ENCODE results near the gene HOXA7.
A peak's percentile ranks its signal among the peaks of the same experiment; 100 is the strongest.

Gene HOXA7

DNA sequence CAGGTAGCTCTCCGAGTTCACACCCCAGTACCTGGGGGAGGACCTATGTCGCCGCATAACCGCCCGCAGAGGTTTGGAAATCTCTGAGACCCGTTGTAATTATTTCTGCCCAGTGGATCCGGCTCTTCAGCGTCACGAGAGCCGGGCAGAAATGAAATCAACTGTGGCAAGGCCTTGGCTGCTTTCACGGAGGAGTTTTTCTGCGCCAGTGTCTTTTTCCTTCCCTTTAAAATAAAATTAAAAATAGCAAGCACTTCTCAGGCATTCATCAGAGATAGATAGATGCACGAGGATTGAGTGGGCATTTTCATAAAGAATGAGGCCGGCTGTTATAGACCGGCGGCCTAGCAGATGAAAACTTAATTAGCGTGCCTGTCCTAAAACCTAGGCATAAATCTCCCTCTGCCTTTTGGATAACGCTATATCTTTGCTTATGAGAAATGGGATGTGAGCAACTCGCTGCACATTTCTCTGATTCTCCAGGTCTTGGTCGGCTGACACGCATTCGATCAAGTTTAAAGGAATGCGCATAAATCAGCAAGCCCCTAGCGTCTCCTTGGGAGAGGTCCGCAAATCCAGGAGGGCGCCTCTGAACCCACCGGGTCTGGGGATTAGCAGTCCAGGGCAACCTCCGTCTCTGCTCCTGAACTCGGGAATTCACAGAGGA lies 37.0 kb upstream of the HOXA7 start:
- DNase-seq, result no peak

DNA sequence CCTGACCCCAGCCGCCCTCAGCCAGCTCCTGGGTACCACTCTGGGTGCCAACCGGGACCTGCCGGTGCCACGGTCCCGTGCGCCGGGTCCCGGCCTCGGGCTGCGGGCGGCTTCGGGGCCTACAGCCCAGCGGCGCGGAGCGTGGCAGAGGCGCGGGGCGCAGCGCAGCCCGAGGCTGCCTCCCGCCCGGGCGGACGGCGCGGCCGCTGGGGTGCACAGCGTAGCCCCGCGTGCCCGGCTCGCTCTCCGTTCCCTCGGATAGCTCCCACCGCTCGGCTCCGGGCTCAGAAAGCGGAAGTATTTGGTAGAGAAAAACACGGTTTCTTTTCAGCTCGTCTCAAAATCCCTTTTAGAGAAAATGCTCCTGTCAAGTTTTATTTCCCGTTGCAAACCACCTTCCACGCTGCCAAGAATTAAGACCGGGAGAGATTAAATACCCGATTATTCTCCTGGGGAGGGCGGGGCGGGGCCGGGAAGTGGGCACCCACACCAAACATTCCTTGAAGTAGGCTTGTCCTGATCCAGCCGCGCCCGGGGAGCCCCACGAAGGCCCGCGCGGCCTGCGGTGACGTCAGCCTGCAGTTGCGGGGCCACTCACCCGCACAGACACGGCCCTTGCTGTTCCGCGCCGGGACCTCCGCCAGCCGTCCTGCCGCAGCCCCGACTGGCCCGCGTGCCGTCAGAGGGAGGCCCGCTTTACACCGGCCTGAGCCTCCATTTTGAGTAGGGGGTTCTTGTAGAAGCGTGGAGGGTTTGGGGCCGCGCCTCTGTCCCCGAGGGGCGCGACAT lies 36.3 kb upstream of the HOXA7 start:
- no peak for DNase-seq

- no peak for DNase-seq
Measured at GRCh38 chr7:27191833-27192545, 35.5 kb upstream of the HOXA7 start.

DNA sequence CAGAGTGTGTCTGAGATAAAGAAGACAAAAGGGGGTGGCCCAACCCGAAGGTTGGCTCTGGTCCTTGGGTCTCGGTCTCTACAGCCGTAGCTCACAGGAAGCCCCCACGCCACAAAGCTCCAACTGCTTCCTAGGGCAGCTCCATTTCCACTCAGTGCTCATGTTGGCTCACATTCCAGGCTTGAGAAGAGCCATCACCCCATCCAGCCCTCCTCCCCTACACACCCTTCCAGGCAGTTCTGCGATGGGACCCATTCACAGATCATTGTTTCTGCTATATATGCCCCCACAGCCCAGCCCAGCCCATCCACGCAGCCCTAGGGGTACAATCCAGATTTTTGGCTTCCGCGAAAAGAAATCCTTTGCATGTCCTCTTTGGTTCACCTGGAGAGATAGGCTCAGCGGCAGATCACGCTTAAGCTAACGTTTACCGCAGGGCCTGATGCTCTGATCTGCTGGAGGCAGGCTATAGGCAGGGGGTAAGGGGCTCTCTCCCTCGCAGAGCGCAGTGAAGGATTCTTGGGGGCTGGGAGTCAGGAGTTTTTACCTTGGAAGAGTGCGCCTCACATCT lies 34.8 kb upstream of the HOXA7 start:
- no peak for DNase-seq

DNA sequence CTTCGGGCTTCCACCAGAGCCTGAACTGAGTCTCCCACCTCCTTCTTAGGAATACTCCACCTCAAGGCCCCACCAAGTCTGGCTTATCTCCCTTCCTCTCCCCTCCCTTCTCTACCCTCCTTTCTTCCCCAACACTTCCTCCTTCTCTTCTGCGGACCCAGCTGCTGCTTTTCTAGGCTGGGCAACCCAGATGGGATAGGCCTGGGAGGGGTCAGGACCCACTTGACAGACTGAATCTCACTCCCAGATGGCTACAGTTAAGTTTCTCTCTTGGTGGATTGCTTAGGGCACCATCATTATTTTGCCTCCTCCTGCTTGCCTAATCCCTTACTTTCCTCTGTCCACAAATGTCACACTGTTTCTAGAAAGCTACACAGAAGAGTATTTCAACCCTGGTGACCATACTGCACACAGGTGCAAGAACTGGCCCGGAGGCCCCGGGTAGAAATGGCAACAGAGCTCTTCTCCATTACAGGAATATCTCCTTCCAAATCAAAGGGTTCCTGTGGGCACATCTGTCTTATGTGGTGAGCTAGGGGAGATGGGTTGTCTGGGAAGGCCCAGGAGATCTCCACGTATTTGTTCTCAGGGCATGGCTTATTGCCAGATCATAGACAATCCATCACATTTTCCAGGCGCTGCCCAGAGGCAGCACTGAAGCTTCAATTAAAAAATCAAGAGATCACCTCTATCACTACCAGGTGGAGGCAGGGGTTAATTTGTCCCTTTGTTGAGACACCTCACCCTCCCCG lies 33.7 kb upstream of the HOXA7 start:
- no peak for DNase-seq

DNA sequence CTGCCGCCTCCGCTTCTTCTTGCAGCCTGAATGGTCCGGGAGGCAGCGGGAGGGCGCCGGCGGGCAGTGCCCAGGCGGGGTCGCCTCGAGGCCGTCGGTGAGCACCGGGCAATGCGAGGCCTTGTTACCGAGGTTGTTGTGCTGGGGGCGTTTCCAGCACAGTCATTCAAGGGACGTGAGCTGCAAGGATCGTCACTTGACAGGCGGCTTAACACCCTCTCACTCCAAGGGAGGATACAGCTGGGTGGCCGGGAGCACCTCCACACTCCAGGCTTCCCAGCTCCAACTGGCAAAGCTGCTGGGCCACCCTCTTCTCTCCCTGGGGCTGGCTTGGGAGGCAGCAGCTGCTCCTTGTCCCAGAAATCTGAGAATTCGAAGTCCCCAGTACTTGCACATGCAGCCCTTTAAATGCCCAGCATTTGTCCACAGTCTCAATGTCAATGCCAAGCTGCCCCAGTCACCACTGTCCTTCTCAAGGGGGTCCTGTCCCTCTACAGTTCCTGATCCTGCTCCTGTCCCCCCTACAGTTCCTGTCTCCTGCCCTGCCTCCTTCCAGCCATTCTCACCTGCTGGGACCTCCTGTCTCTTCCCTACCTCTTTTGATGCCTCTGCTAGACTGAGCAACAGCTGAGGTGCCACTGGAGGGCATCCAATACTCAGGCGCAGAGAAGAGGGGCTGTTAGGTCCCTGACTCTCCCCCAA lies 33.0 kb upstream of the HOXA7 start:
- DNase-seq, result no peak

- DNase-seq, result peak in 1 of 2 experiments; percentile 42
Measured at GRCh38 chr7:27188386-27189294, 32.2 kb upstream of the HOXA7 start.

GRCh38 chr7:27187475-27188385 lies 31.3 kb upstream of the HOXA7 start:
- DNase-seq, result no peak

DNA sequence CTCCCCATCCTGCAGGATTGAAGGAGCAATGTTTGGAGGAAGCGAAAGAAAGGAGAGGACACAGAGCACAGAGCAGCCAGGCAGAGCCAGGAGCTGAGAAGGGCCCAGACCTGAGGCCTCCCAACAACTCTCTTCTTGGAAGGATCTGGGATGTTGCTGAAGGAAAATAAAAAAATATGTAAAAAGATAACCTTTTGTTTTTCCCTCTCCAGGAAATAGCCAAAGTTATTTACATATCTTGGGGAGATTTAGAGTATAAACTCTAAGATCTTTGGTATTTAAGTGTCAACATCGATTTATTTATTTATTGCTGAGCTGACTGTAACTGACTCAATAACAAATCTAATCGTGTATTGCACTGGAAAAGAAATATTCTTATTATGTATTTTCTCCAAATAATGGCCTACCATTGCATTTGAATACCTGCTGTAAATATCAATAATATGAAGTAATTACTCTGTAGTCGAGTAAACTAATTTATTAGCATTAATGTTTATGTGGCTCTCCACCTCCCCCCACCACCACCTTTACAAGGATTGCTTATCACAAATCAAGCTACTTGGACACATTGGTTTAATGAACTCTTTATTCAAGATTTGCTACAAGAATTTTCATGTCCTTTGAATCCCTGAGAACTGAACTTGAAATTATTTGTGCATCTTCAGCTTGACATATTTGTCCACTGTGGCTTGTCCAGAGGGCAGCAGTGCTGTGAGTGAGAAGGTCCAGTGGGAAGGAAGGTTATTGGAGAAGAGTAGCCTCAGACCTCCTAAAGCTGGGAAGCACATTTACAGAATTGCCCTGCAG lies 30.4 kb upstream of the HOXA7 start:
- DNase-seq, result no peak

DNA sequence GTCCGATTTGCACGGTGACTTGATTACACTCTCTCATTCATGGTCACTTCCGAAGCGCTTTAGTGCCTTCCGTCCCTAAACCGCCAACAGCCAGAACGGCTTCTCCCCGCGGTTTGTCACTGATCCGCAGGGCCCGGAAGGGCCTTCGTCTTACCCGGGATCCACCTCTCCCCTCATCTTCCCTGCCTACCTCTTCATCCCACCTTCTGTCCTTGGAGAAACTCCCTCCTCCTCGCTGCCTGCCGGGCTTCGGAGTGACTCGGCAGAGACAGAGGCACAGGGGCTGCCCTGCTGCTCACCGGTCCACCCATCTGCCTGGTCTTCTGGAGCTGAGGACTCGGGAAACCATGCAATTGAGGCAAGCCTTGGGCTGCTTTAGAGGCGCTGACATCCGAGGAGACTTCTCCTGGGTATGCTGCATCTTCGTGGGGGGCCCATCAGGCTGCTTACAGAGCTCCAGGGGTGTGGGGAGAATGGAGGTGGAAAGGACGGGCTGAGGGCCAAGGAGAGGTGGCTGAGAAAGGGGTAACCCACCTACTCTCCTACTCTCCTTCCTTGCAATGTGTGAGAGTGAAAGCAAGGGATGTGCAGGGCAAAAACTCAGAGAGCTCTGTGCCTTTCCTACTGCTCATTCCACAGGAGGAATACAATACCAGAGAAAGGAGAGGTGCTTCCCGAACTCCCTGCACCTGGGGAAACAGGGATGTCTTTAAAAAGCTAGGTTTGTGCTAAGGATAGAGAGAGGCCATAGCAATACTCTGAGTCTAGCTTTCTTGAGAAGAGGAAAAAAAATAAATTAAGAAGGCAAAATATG lies 29.6 kb upstream of the HOXA7 start:
- DNase-seq, result peak in 1 of 2 experiments; percentile 12

GRCh38 chr7:27185013-27185853 lies 28.8 kb upstream of the HOXA7 start, which contains the start of gene HOXA11:
TSS of gene HOXA11 (minus strand) at chr7:27185232. CDS start at chr7:27185144, 88 bp downstream.
- peak in 1 of 2 experiments; percentile 10 for DNase-seq

- DNase-seq, result peak in 1 of 2 experiments; percentile 37
Measured at GRCh38 chr7:27184337-27185012, 28.0 kb upstream of the HOXA7 start.

- peak in 1 of 2 experiments; percentile 4 for DNase-seq
Measured at GRCh38 chr7:27183682-27184336, 27.3 kb upstream of the HOXA7 start.

DNA sequence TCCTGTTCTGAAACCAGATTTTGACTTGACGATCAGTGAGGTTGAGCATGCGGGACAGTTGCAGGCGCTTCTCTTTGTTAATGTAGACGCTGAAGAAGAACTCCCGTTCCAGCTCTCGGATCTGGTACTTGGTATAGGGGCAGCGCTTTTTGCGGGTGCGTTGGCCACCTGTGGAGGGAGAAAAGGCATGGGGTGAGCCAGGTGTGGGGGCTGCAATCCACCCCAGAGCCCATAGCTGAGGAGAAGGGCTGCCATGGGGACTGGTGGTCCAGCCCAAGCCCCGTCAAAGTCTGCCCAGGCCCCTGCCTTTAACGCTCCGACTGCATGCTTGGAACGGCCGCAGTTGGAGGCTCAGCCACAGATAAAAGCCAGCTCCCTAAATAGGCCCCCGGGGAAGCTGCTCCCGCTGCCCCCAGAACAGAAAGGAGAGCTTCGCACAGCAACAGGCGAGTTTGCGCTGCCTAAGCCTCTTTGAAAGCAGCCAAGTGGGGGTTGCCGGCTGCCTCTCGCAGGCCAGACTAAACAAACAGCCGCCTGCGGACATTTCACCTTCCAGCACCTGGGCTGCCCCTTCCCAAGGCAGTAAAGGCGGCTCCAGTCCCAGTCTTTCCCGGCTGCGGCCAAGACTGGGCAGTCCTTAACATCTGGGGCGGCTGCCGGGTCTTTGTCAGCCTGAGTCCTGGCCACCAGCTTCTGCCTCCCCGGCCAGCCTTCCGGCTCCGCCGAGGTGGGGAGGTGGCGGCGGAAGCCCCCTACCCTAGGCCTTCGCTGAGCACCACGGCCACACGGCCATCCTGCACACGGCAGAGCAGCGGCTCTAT lies 26.6 kb upstream of the HOXA7 start:
- DNase-seq, result peak in 1 of 2 experiments; percentile 3
